Measurements from ENCODE around the gene RASSF5. TPM values are rescaled to one million over a fixed set of nuclear protein-coding genes. Genes with fewer than 3 reads are reported as not detected.
A peak's percentile ranks its signal among the peaks of the same experiment; 100 is the strongest.

Gene RASSF5
- total RNA-seq, 2 experiments from 2014 or later, result 153 to 156 TPM

GRCh38 chr1:206583707-206584648 is 76.6 kb downstream of the RASSF5 start:
- peaks cover 78% of the 10 kb centered on the region for H3K4me1 ChIP-seq (ENCODE audit: insufficient read depth, low read length)
- H3K27me3 ChIP-seq (ENCODE audit: control insufficient read depth in 1 of 2, insufficient read depth in 2 of 2, low read length in 2 of 2), result no peaks in the 10 kb centered on the region
- peaks cover 89% of the 10 kb centered on the region for H3K36me3 ChIP-seq (ENCODE audit: insufficient read depth, low read length)
- H3K4me3 ChIP-seq (ENCODE audit: low read length), result no peak overlapping the region
- peak; percentile 77 to 94 (median 86) for DNase-seq
- Mint-ChIP-seq H3K9me3 (no peaks in the 10 kb centered on the region), H3K4me1 (ENCODE audit: low read depth) (peaks cover 66% of the 10 kb centered on the region), H3K27me3 (no peaks in the 10 kb centered on the region), H3K36me3 (ENCODE audit: low read depth) (peaks cover 86% of the 10 kb centered on the region), H3K4me3 (peak overlapping the region; percentile 84), H3K27ac (peak overlapping the region; percentile 86)
- TF ChIP-seq CTCF (IDR thresholded peaks at IDR 0.05), result peak; percentile 88
- ATAC-seq (ENCODE audit: poor library complexity), result peak; percentile 33
- ChIA-PET CTCF (interaction anchor here (0.6 to 9.1 kb wide), 17 partner anchors 9 to 122 kb away, joined by 3 to 236 read pairs (median 6); partner anchors contain the start of genes EIF2D and RASSF5), POLR2A (interaction anchor here (1.0 to 3.5 kb wide), 14 partner anchors 9 to 114 kb away, joined by 3 to 33 read pairs (median 8); partner anchors contain the start of gene IKBKE)
- H3K27ac ChIP-seq (ENCODE audit: low read depth in 1 of 2, low read length in 2 of 2), result peak overlapping the region; percentile 93 to 95
- intact Hi-C loops (cut with DNase I, micrococcal nuclease), result loop anchor here (1.0 to 5.0 kb wide), 8 partner anchors 31 to 123 kb away; no protein-coding TSS in a partner anchor
- no peaks in the 10 kb centered on the region for H3K9me3 ChIP-seq (ENCODE audit: control insufficient read depth in 1 of 2, insufficient read depth in 1 of 2, low read length in 2 of 2)

- Mint-ChIP-seq H3K36me3 (ENCODE audit: low read depth) (peaks cover 93% of the 10 kb centered on the region), H3K4me3 (no peak overlapping the region), H3K27me3 (no peaks in the 10 kb centered on the region), H3K4me1 (ENCODE audit: low read depth) (peaks cover 65% of the 10 kb centered on the region), H3K9me3 (no peaks in the 10 kb centered on the region), H3K27ac (peak overlapping the region; percentile 78)
- Histone ChIP-seq H3K27me3 (ENCODE audit: control insufficient read depth in 1 of 2, insufficient read depth in 2 of 2, low read length in 2 of 2) (no peaks in the 10 kb centered on the region), H3K27ac (ENCODE audit: low read depth in 1 of 2, low read length in 2 of 2) (peak overlapping the region; percentile 3 to 33), H3K9me3 (ENCODE audit: control insufficient read depth in 1 of 2, insufficient read depth in 1 of 2, low read length in 2 of 2) (no peaks in the 10 kb centered on the region), H3K4me1 (ENCODE audit: insufficient read depth, low read length) (peaks cover 76% of the 10 kb centered on the region), H3K36me3 (ENCODE audit: insufficient read depth, low read length) (peaks cover 88% of the 10 kb centered on the region), H3K4me3 (ENCODE audit: low read length) (no peak overlapping the region)
- ChIA-PET CTCF (interaction anchor here (1.6 to 9.1 kb wide), 5 partner anchors 14 to 78 kb away, joined by 5 to 236 read pairs (median 11); partner anchors contain the start of gene RASSF5), POLR2A (interaction anchor here (1.5 to 3.4 kb wide), 2 partner anchors 33 to 39 kb away, joined by 5 to 16 read pairs; no protein-coding TSS in a partner anchor)
- TF ChIP-seq CTCF (IDR thresholded peaks at IDR 0.05), result no peak
- no peak for ATAC-seq (ENCODE audit: poor library complexity)
- DNase-seq, result no peak
- intact Hi-C loops (cut with DNase I, micrococcal nuclease), result loop anchor here in 1 of 2 experiments (5.0 kb wide), 2 partner anchors 92 to 107 kb away; no protein-coding TSS in a partner anchor
Observed at GRCh38 chr1:206584683-206585082, 77.4 kb downstream of the RASSF5 start.

- H3K4me1 ChIP-seq (ENCODE audit: insufficient read depth, low read length), result peaks cover 73% of the 10 kb centered on the region
- peak overlapping the region; percentile 81 for H3K27ac Mint-ChIP-seq
- H3K4me1 Mint-ChIP-seq (ENCODE audit: low read depth), result peaks cover 62% of the 10 kb centered on the region
- no peak overlapping the region for H3K27ac ChIP-seq (ENCODE audit: low read depth in 1 of 2, low read length in 2 of 2)
- peaks cover 91% of the 10 kb centered on the region for H3K36me3 ChIP-seq (ENCODE audit: insufficient read depth, low read length)
- ChIA-PET CTCF (interaction anchor here (0.6 to 9.1 kb wide), 4 partner anchors 17 to 41 kb away, joined by 3 to 236 read pairs (median 52); no protein-coding TSS in a partner anchor), POLR2A (interaction anchor here (0.9 to 3.4 kb wide), 5 partner anchors 23 to 107 kb away, joined by 3 to 16 read pairs (median 3); partner anchors contain the start of gene EIF2D)
- no peaks in the 10 kb centered on the region for H3K27me3 ChIP-seq (ENCODE audit: control insufficient read depth in 1 of 2, insufficient read depth in 2 of 2, low read length in 2 of 2)
- H3K9me3 Mint-ChIP-seq, result no peaks in the 10 kb centered on the region
- H3K27me3 Mint-ChIP-seq, result no peaks in the 10 kb centered on the region
- H3K36me3 Mint-ChIP-seq (ENCODE audit: low read depth), result peaks cover 93% of the 10 kb centered on the region
- no peak overlapping the region for H3K4me3 Mint-ChIP-seq
- H3K9me3 ChIP-seq (ENCODE audit: control insufficient read depth in 1 of 2, insufficient read depth in 1 of 2, low read length in 2 of 2), result no peaks in the 10 kb centered on the region
- intact Hi-C loops (cut with DNase I, micrococcal nuclease), result no loop called here
- ATAC-seq (ENCODE audit: poor library complexity), result no peak
- TF ChIP-seq CTCF (IDR thresholded peaks at IDR 0.05), result no peak
- H3K4me3 ChIP-seq (ENCODE audit: low read length), result no peak overlapping the region
- no peak for DNase-seq
Observed at GRCh38 chr1:206586501-206587445, 79.4 kb downstream of the RASSF5 start.

All from CD4-positive, alpha-beta T cell (primary cell).